Limb (tissue), 2 donors: ENCODE data around the gene SFXN5.
A peak's percentile ranks its signal among the peaks of the same experiment; 100 is the strongest.

ENCODE experiments used
- DNase-seq, 2 donors: peaks; one replicate each; pipeline ENCODE4 v3.0.0-alpha.2; 2016; ENCODE audit errors: extremely low spot score in 2 of 2

The SFXN5 gene

DNA sequence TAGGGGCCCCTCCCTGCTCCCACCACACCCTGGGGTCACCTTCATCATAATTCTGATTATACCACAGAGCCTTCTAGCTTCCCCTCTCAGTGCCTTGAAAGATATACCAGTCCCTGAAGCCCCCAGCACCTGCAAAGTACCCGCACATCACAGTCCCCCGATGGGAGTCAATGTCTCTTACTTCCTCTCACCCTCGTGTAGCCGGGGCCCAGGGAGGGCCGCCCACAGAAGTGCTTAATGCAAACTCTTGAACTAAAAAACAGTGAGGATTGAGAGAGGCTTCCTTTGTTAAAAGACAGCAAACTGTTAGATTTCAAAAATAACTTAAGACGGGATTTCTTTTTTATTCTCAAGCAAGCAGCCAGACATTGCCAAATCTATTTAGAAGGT is 76.5 kb downstream of the SFXN5 start:
- peak in 1 of 2 donors; percentile 7 for DNase-seq

GRCh38 chr2:72994282-72994990 is 77.1 kb downstream of the SFXN5 start:
- DNase-seq: peak in 1 of 2 donors; percentile 17

DNA sequence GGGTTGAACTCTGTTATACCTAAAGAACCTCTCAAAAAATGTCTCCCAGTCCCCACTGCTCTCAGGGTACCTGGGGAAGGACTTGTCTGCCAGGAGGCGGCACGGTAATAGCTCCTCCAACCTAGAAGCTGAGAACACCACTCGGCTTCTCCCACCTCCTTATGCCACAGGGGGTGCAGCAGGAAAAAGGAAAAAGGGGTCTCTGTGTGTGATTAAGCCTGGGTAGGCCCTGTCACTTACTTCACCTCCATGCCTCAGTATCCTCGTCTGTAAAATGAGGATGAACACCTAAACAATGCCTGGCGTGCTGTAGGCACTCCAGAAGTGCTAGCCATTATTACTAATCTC is 77.6 kb downstream of the SFXN5 start:
- DNase-seq: peak in 1 of 2 donors; percentile 14

DNA sequence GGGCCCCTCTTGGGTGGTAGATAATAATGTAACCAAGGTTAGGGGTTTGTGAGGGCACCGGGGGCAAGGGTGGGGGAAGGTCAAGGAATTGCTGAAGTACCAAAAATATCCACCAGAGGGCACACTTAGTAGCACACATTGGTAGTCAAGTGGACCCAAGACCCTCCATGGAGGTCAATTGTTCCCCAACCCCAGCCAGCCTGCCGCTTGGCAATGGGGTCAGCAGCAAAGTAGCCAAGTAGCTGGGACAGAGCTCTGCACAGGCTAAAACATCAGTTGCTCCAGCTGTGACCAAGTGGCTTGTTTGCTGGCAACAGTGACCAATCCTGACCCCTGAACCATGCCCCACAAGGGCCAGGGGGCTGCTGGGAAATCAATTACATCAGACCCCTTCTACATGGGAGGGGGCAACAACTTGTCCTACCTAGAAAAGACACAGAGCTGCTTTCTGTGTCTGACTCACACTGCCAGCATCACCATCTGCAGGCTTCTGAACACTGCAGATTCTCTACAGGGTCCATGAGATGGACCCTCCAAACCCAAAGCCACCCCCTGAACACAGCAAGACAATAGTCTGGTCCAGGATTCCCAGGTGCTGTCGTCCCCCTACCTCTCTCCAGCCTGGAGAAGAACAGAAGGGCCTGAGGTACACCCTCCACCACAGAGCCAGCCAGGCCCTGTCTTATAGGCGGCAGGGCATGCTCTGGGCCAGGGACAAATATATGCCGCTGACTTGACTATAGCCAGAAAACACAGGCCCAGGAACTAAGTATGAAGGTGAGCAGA is 78.2 kb downstream of the SFXN5 start:
- peak in 1 of 2 donors; percentile 48 for DNase-seq

GRCh38 chr2:72992734-72993102 is 78.8 kb downstream of the SFXN5 start:
- DNase-seq: peak in 1 of 2 donors; percentile 21

DNA sequence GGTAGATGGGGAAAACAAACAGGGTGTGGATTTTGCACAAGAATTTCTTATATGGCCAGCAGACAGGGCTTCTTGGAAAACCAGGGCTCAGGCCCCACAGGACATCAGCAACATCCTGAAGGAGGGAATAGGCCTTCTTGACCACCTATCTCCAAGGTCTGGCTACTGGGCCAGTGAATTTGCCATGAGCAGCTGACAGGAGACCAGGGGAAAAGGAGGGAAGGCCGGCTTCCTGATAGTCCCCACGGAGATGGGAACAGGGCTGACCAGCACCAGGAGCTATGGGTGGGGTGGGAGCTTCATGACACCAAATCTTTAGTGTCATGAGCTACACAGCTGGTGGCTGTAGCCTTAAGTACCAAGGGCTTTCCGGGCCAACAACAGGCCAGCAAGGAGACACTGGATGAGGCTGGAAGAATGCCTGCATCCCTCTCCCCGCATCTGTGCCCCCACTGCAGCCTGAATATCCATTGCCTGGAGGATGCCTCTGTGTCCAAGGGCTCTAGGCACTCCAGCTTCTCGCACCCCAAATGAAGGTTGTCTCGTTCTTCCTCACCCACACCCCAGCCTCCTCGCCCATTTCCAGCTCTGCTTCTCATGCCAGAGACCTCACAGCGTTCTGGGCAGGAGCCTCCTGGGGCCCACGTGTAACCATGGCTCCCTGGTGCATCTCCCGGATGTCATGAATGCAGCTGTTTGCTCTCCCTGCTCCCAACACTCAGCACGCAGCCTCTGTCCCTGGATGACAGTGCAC is 79.4 kb downstream of the SFXN5 start:
- peak in 1 of 2 donors; percentile 15 for DNase-seq

DNA sequence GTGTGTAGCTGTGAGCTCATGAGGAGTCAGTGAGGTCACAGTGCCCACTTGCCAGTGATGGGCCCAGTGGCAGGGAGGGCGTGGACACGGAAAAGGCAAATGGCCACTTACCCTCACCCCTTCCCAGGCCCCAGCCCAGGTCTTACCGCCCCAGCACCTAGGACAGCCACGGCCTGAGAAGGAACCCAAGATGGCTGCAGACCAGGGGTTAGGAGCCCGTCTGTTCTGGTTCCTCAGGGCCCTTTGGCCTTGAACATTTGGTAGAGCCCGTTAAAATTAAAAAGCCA is 80.1 kb downstream of the SFXN5 start:
- DNase-seq: no peak

GRCh38 chr2:72990695-72991438 is 80.6 kb downstream of the SFXN5 start:
- no peak for DNase-seq

- peak; percentile 15 to 31 for DNase-seq
These were observed 81.5 kb downstream of the SFXN5 start for GRCh38 chr2:72989770-72990556.

DNA sequence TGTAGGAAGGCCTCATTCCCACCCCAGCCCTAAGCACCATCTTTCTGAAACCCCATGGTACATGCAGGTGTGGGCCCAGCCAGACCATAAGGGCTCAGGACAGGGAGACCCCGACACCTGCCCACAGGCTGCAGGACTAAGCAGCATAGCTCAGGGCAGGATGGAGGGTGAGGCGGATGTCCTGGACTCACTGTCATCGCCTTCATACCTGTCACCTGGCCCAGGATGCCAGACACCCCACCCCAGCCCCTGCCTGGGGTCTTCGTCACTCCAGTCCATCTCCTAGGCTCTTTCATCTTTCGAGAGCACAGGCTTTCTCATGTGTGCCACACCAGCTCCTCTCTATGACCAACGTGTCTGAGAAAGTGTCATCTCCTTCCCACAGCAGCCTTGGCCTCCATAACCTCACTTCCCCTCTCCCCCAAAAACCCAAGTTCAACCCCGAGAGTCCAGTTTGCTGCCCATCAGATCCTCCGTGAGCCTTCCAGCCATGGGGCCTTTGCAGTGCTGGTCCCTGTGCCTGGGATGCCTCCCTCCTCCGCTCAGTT is 82.7 kb downstream of the SFXN5 start:
- DNase-seq: peak in 1 of 2 donors; percentile 9

- no peak for DNase-seq
These were observed 83.5 kb downstream of the SFXN5 start for GRCh38 chr2:72988041-72988440.

DNA sequence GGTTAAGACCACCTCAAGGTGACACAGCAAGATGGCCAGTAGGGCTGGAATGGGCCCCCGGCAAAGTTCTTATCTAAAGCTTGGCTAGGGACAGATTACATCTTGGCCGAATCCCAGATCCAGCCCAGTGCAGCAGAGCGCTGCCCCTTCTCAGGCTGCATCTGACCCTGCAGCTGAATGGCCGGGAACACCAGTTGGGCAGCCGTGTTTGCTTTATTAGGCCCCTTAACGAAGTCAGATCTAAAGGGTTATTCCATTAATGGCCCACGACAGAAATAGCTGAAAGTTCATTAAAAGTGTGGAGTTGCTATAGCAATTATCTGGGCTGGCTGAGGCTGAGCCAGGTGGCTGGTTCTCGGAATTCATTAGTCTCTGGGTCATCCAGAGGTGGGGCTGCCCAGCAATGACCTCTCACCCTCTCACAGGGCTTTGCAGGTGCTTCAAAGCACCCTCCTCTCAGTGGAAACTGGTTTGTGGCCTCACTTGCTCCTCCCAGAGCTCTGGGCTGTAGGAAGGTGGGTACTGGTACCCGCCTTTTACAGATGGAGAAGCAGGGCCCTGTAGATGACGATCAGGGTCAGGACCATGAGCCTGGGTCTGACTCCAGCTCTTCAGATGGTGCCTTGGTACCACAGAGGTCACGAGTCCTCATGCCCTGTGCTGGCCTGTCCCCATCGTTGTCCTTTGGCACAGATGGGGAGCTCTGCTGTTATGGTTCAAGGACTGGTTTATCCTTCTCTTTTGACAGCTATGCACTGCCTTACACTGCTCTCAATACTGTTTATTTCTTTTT is 85.4 kb downstream of the SFXN5 start:
- DNase-seq: peak in 1 of 2 donors; percentile 24

DNA sequence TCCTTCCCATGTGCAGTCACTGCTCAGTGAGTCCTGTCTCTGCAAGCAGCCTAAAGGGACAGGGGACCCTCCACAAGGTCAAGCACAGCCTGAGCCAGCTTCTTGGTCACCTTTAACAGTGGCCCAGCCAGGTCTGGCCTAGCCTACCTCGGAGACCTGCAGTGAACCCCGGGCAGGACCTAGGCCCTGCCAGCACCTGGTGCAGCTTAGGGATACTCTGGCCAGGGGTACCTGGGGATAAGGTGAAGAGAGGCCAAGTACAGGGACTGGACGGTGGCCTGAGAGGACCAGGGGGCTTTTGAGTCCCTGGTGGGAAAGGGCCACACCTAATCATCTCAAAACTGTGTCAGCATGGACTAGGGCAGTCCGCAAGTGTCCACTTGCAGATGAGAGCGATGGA is 86.4 kb downstream of the SFXN5 start:
- no peak for DNase-seq

- no peak for DNase-seq
These were observed 87.3 kb downstream of the SFXN5 start for GRCh38 chr2:72984172-72984671.

GRCh38 chr2:72983500-72984161 is 87.9 kb downstream of the SFXN5 start:
- no peak for DNase-seq

GRCh38 chr2:72982781-72983499 is 88.6 kb downstream of the SFXN5 start:
- no peak for DNase-seq

DNA sequence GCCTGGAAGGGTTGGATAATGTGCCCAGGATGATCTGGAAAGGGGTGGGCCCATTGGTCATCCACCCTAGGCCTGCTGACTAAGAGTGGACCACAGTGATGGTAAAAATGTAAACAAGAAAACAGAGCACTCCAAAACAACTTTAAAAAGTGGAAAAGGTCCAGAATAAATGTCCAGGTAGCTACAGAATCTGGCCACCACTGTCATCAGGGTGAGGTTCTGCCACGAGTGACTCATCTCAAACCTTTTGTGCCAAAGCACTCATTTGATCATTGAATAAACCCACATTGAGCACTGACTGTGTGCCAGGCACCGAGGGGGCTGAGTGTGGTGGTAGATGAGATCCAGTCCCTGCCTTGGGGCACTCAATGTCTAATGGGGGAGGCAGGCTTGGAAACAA is 89.3 kb downstream of the SFXN5 start:
- no peak for DNase-seq

DNA sequence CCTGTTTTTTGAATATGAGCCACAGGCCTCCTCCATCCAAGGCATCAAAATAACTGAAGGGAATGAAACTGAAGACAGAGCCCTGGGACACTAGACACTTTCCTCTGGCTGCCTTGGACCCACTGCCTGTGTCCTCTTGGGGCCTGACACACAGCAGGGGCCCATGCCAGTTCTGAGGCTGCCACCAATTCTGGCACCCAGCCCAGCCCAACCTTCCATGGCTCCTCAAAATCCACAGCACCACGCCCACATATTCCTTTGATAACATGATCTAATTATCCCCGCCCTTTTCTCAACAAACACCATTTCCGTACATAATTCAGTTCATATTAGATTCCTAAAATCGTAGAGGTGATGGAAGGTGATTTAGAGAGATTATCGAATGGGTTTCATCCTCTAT is 90.0 kb downstream of the SFXN5 start:
- DNase-seq: no peak
